ENCODE results near the gene CCDC201. TPM values are rescaled to one million over a fixed set of nuclear protein-coding genes. Genes with fewer than 3 reads are reported as not detected.

CCDC201 gene
- not detected for total RNA-seq

- Mint-ChIP-seq H3K36me3 (peaks cover 4% of the 10 kb centered on the region in 2 donors), H3K9me3 (peaks cover 4 to 6% of the 10 kb centered on the region in 2 donors), H3K27ac (no peak within 1 kb of the TSS)
- DNase-seq (ENCODE audit: low spot score in 2 of 2) (no peak), ATAC-seq (no peak)
Observed at GRCh38 chr7:45873035-45873354, at the start of gene CCDC201. TSS of gene CCDC201 (minus strand) at chr7:45873082. CDS start at chr7:45873007, 75 bp downstream.

- peaks cover 0 to 5% of the 10 kb centered on the region in 2 donors for H3K36me3 Mint-ChIP-seq
- H3K9me3 Mint-ChIP-seq = no peaks in the 10 kb centered on the region
- no peak for ATAC-seq
- no peak for DNase-seq (ENCODE audit: low spot score in 2 of 2)
- H3K27ac Mint-ChIP-seq = no peak overlapping the region
Observed at GRCh38 chr7:45921699-45922519, 49.0 kb upstream of the CCDC201 start.

- ATAC-seq (peak in 1 of 2 donors; percentile 14), DNase-seq (ENCODE audit: low spot score in 2 of 2) (no peak)
- H3K27ac Mint-ChIP-seq = no peak overlapping the region
- H3K9me3 Mint-ChIP-seq = no peaks in the 10 kb centered on the region
- peaks cover 0 to 5% of the 10 kb centered on the region in 2 donors for H3K36me3 Mint-ChIP-seq
Observed at GRCh38 chr7:45921381-45921698, 48.5 kb upstream of the CCDC201 start.

DNA sequence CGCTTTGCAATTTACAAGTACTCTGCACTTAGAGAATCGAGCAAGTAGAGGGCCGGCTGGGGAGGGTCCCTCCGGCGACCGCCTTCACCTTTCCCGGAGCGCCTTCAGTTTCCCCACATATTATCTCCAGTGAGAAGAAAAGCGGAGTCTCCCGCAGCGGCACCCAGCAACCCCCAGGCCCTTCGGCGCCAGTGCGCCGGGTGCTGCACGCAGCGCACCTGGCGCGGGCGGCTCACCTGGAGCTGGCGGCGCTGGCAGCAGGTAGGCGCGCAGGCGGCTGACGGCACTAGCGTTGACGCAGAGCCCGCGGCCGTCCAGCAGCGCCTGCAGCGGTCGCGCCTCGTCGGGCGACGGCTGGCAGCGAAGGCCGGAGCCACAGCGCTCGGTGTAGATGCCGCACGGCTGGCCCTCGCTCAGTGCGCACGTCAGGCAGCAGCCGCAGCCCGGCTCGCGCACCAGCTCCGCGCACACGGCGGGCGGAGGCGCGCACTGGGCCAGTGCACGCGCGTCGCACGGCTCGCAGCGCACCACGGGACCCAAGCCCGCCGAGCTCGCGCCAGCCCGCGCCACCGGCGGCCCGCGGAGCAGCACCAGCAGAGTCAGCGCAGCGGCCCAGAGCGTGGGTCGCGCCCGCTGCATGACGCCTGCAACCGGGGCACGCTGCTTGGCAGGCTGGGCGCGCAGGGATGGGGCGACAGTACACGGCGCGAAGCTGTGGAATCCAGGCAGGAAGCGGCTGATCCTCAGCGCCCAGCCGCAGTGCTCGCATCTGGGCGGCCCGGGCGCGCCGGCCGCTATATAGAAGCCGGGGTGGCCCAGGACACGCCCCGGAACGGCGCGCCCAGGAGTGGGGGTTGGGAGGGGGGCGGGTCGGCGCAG lies 47.9 kb upstream of the CCDC201 start, which contains the start of gene IGFBP3:
IGFBP3 (minus strand) TSS at position 771 of the 879 bp plus-strand sequence; CDS start at position 639, 132 bp downstream.
- ATAC-seq = peak; percentile 41 to 57
- Mint-ChIP-seq H3K27ac (no peak within 1 kb of the TSS), H3K36me3 (peaks cover 0 to 5% of the 10 kb centered on the region in 2 donors), H3K9me3 (no peaks in the 10 kb centered on the region)
- no peak for DNase-seq (ENCODE audit: low spot score in 2 of 2)

- ATAC-seq (peak in 1 of 2 donors; percentile 26), DNase-seq (ENCODE audit: low spot score in 2 of 2) (no peak)
- H3K27ac Mint-ChIP-seq = no peak overlapping the region
- no peaks in the 10 kb centered on the region for H3K9me3 Mint-ChIP-seq
- peaks cover 0 to 5% of the 10 kb centered on the region in 2 donors for H3K36me3 Mint-ChIP-seq
Observed at GRCh38 chr7:45919993-45920459, 47.1 kb upstream of the CCDC201 start.

- Mint-ChIP-seq H3K36me3 (peaks cover 0 to 5% of the 10 kb centered on the region in 2 donors), H3K9me3 (no peaks in the 10 kb centered on the region), H3K27ac (no peak overlapping the region)
- DNase-seq (ENCODE audit: low spot score in 2 of 2) = no peak
- ATAC-seq = no peak
Observed at GRCh38 chr7:45919231-45919784, 46.4 kb upstream of the CCDC201 start.

DNA sequence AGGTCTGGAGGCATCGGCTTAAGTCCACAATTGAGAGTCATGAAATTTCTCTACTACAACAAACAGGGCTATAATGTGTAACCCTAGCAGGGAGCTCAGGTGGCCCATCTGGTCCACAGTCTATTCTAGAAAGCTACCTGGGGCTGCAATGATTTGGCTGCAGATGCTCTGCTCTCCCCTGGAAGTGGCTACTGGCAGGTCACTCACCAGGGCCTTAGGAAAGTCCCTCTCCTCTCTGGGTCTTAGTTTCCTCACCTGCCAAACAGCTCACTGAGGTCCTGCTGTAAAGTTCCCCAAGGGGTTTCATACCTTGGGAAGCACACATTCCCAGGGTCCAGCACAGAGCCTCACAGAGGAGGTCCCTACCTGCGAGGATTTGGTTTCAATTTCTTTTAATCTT lies 45.7 kb upstream of the CCDC201 start:
- no peak overlapping the region for H3K27ac Mint-ChIP-seq
- no peaks in the 10 kb centered on the region for H3K9me3 Mint-ChIP-seq
- H3K36me3 Mint-ChIP-seq = peaks cover 0 to 5% of the 10 kb centered on the region in 2 donors
- no peak for DNase-seq (ENCODE audit: low spot score in 2 of 2)
- ATAC-seq = no peak

DNA sequence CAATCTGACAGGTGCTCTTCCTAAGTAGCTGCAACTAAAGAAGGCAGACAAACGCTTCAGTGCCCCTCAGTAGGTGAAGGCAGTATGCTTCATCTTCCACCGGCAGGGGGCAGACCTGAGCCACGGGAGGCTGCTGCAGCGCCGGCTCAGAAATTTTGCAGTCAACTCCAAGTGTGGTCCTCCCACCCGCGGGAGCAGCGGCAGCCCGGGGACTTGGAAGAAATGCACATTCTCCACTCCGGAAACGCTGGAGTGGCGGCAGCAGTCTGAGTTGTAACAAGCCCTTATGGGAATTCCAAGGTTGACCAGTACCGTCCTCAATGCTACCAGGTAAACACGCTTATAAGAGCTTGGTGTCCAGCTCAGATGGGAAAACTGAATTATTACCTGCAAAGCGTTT lies 44.8 kb upstream of the CCDC201 start:
- ATAC-seq (peak; percentile 43 to 50), DNase-seq (ENCODE audit: low spot score in 2 of 2) (peak in 1 of 2 donors; percentile 86)
- Mint-ChIP-seq H3K9me3 (no peaks in the 10 kb centered on the region), H3K36me3 (peaks cover 0 to 5% of the 10 kb centered on the region in 2 donors), H3K27ac (no peak overlapping the region)

GRCh38 chr7:45917064-45917463 lies 44.2 kb upstream of the CCDC201 start:
- no peak for DNase-seq (ENCODE audit: low spot score in 2 of 2)
- ATAC-seq = no peak

DNA sequence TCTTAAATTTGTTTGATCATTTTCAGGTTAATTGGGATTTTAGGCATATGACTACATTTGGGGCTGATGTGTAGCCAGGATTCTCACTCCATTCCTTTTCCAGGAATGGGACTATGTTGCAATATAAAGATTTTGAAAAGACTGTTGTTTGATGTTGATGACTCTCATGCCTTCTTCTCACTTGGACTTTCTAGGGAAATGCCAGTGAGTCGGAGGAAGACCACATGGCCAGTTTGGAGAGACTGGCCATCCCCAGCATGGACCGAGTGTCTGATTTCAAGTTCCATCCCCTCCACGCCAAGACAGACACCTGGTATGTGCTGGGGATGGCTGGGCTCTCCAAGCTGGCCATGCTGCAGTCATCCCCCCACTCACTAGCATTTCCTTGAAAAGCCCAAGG lies 42.7 kb upstream of the CCDC201 start:
- Mint-ChIP-seq H3K36me3 (peaks cover 0 to 5% of the 10 kb centered on the region in 2 donors), H3K9me3 (no peaks in the 10 kb centered on the region), H3K27ac (no peak overlapping the region)
- DNase-seq (ENCODE audit: low spot score in 2 of 2) = no peak
- no peak for ATAC-seq

More at GRCh38 chr7:45917064-45917463, 44.2 kb upstream of the CCDC201 start:
- H3K27ac Mint-ChIP-seq = no peak overlapping the region
- no peaks in the 10 kb centered on the region for H3K9me3 Mint-ChIP-seq
- H3K36me3 Mint-ChIP-seq = peaks cover 0 to 5% of the 10 kb centered on the region in 2 donors

GRCh38 chr7:45914911-45915310 lies 42.0 kb upstream of the CCDC201 start:
- DNase-seq (ENCODE audit: low spot score in 2 of 2) (no peak), ATAC-seq (no peak)
- Mint-ChIP-seq H3K27ac (peak overlapping the region in 1 of 2 donors; percentile 70), H3K36me3 (no peaks in the 10 kb centered on the region), H3K9me3 (no peaks in the 10 kb centered on the region)

DNA sequence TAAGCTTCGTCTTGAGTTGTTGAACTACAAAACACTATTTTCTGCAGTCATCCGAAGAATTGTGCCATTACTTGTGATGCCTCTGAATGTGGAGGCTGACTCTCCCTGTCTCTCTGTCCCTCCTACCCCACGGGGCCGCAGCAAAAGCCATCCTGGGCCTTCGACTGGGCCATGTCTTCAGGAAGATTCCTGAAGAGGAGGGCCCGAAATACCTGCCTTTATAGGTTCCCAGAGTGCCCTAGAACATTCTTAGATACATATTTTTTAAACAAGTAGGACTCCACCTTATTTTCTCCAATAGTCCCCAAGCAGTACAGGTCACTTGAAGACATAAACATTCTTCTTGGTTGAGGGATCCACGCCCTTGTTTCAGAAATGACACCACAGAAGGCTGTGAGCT lies 40.1 kb upstream of the CCDC201 start:
- H3K27ac Mint-ChIP-seq = no peak overlapping the region
- DNase-seq (ENCODE audit: low spot score in 2 of 2) = no peak

GRCh38 chr7:45911311-45911710 lies 38.4 kb upstream of the CCDC201 start:
- Mint-ChIP-seq H3K36me3 (no peaks in the 10 kb centered on the region), H3K9me3 (no peaks in the 10 kb centered on the region), H3K27ac (no peak overlapping the region)
- DNase-seq (ENCODE audit: low spot score in 2 of 2) = no peak
- no peak for ATAC-seq

More for the DNA sequence above, 40.1 kb upstream of the CCDC201 start:
- Mint-ChIP-seq H3K36me3 (no peaks in the 10 kb centered on the region), H3K9me3 (no peaks in the 10 kb centered on the region)
- ATAC-seq = no peak

DNA sequence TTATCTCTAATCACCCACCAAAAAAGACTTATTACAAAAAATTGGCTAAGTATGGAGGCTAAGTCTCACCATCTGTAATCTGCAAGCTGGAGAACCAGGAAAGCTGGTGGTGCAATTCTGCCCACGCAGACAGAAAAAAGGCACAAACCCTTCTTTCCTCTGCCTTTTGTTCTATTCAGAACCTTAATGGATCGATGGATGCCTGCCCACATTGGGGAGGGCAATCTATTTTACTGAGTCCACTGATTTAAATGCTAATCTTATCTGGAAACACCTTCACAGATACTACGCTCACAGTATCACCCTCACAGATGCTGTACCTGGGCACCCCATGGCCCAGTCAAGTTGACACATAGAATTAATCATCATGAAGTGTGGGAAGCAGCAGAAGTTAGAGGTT lies 38.0 kb upstream of the CCDC201 start:
- ATAC-seq (no peak), DNase-seq (ENCODE audit: low spot score in 2 of 2) (no peak)
- Mint-ChIP-seq H3K9me3 (no peaks in the 10 kb centered on the region), H3K36me3 (no peaks in the 10 kb centered on the region), H3K27ac (no peak overlapping the region)

- no peak overlapping the region for H3K27ac Mint-ChIP-seq
Observed at GRCh38 chr7:45909561-45909960, 36.7 kb upstream of the CCDC201 start.

DNA sequence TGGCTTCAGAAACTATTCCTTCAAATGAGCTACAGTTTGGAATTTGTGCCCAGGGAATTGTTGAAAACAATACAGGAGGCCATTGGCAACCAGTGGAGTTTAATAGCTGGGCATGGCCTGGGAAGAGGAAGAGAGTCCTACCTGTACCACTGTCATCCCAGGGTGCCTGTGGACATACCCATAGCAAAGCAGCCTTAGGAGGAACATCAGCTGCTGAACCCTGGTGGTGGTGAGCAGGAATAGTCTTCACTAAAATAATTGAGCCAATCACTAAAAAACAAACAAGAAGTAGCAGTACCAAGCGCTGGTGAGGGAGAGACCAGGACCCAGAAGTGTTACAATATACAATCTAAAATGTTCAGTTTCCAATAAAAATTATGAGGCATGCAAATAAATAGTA lies 29.9 kb upstream of the CCDC201 start:
- peaks cover 0 to 5% of the 10 kb centered on the region in 2 donors for H3K9me3 Mint-ChIP-seq
- H3K27ac Mint-ChIP-seq = no peak overlapping the region
- no peak for ATAC-seq
- peaks cover 6% of the 10 kb centered on the region in 2 donors for H3K36me3 Mint-ChIP-seq
- no peak for DNase-seq (ENCODE audit: low spot score in 2 of 2)

More at GRCh38 chr7:45909561-45909960, 36.7 kb upstream of the CCDC201 start:
- ATAC-seq (no peak), DNase-seq (ENCODE audit: low spot score in 2 of 2) (no peak)
- no peaks in the 10 kb centered on the region for H3K36me3 Mint-ChIP-seq
- H3K9me3 Mint-ChIP-seq = no peaks in the 10 kb centered on the region

DNA sequence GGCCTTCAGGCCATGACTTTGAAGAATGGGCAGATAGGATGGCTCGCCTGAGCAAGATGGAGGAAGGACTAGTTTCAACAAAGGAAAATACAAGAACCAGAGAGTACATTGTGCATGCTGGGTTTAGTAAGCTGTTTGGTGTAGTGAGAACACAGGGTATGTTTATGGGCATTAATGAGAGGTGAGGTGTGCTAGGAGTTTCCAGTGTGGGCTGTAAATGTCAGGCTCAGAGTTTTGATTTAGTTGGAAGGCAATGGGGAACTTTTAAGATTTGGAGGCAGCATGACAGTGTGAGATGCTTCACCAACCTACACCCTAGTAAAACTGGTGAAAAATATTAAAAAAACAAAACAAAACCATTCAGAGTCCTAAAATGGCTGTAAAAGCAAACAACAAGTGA lies 28.7 kb upstream of the CCDC201 start:
- Mint-ChIP-seq H3K27ac (no peak overlapping the region), H3K36me3 (peaks cover 6% of the 10 kb centered on the region in 2 donors), H3K9me3 (peaks cover 0 to 5% of the 10 kb centered on the region in 2 donors)
- no peak for ATAC-seq
- no peak for DNase-seq (ENCODE audit: low spot score in 2 of 2)
